Natural killer cell (primary cell): ENCODE data around the gene LUC7L3. TPM values are rescaled to one million over a fixed set of nuclear protein-coding genes. Genes with fewer than 3 reads are reported as not detected.

ENCODE experiments used
- ATAC-seq, 3 donors: fragments of 150-1000 bp in 2 of 3; fragments of 200-7000 bp in 1 of 3; cut with Tn5 transposase; 1 replicate in 1 of 3; 2 replicates in 2 of 3; pipeline ENCODE4 v1.10.0; 2021; ENCODE audit warnings: mild to moderate bottlenecking in 2 of 3, moderate library complexity in 2 of 3
- DNase-seq, 2 donors: peaks; one replicate each; pipeline versions ENCODE4 v3.0.0 to v3.0.0-alpha.2; 2013 to 2021; ENCODE audit warnings: mixed read lengths in 1 of 2
- H3K27ac ChIP-seq: one replicate; pipeline ENCODE4 v1.5.1; 2013; ENCODE audit warnings: mild to moderate bottlenecking, low read length
- H3K27me3 ChIP-seq: one replicate; pipeline ENCODE4 v1.6.1; 2013; ENCODE audit warnings: low read length; ENCODE audit not compliant: control insufficient read depth, insufficient read depth
- H3K36me3 ChIP-seq: one replicate; pipeline ENCODE4 v1.6.1; 2013; ENCODE audit warnings: low read length; ENCODE audit not compliant: control insufficient read depth, insufficient read depth
- H3K4me1 ChIP-seq: one replicate; pipeline ENCODE4 v1.6.1; 2013; ENCODE audit warnings: low read length; ENCODE audit not compliant: control insufficient read depth, insufficient read depth
- H3K4me3 ChIP-seq: one replicate; pipeline ENCODE4 v1.5.1; 2013; ENCODE audit warnings: low read length
- H3K9me3 ChIP-seq: one replicate; pipeline ENCODE4 v1.6.1; 2013; ENCODE audit warnings: low read length; ENCODE audit not compliant: control insufficient read depth, insufficient read depth
- H3K27ac Mint-ChIP-seq, 2 donors: one replicate each; pipeline ENCODE4 v1.8.0; 2022; ENCODE audit warnings: mild to moderate bottlenecking in 2 of 2, mixed read lengths in 2 of 2, moderate library complexity in 1 of 2
- H3K27me3 Mint-ChIP-seq, 2 donors: one replicate each; pipeline ENCODE4 v1.8.0; 2022; ENCODE audit warnings: low read depth in 2 of 2, mixed read lengths in 2 of 2
- H3K36me3 Mint-ChIP-seq: one replicate; pipeline ENCODE4 v1.8.0; 2022; ENCODE audit warnings: mixed read lengths
- H3K4me1 Mint-ChIP-seq, 2 donors: one replicate each; pipeline ENCODE4 v1.8.0; 2022; ENCODE audit warnings: mixed read lengths in 2 of 2
- H3K4me3 Mint-ChIP-seq: one replicate; pipeline ENCODE4 v1.8.0; 2022; ENCODE audit warnings: mild to moderate bottlenecking, moderate library complexity, mixed read lengths
- H3K9me3 Mint-ChIP-seq, 2 donors: one replicate each; pipeline ENCODE4 v1.8.0; 2022; ENCODE audit warnings: mixed read lengths in 2 of 2
- CTCF ChIP-seq: fragments of 200-600 bp; IDR thresholded peaks from one replicate; pipeline ENCODE4 v1.8.0; 2022; ENCODE audit warnings: antibody characterized with exemption
- WGBS: methylation state at CpG from one replicate; pipeline ENCODE4 v1.1.7; 2013; ENCODE audit warnings: missing lambda C conversion rate; ENCODE audit not compliant: insufficient coverage; 5-methylcytosine and 5-hydroxymethylcytosine counted together
- intact Hi-C: fragments of 100-400 bp; cut with micrococcal nuclease; formaldehyde crosslinking; loops from one replicate; pipeline ENCODE4 v1.14.2; 2022
- total RNA-seq, 4 donors: library from RNA; stranded (reverse); fragments of 120-200 nt in 1 of 4; gene quantifications; one replicate each; pipeline versions ENCODE4 v1.2.3 to v1.2.4, GENCODE V29; 2013 to 2022

The LUC7L3 gene
- total RNA-seq, 3 donors from 2014 or later (not counting 1 experiment from before 2014, with no cell fraction given), result 152 to 213 (median 196) TPM

- H3K27ac Mint-ChIP-seq, result no peak overlapping the region
- intact Hi-C loops, result loop anchor here (10.0 kb wide), 1 partner anchor 145 kb away; the partner anchor contains the start of gene SPATA20
Observed at GRCh38 chr17:50689956-50690886, 29.2 kb upstream of the LUC7L3 start.

GRCh38 chr17:50690887-50691549 lies 28.4 kb upstream of the LUC7L3 start:
- Mint-ChIP-seq H3K27me3 (no peaks in the 10 kb centered on the region), H3K9me3 (no peaks in the 10 kb centered on the region), H3K4me1 (peaks cover 0 to 4% of the 10 kb centered on the region in 2 donors), H3K27ac (no peak overlapping the region), H3K36me3 (peaks cover 7% of the 10 kb centered on the region), H3K4me3 (no peak overlapping the region)
- intact Hi-C loops, result no loop called here
- Histone ChIP-seq H3K27ac (no peak overlapping the region), H3K27me3 (no peaks in the 10 kb centered on the region), H3K9me3 (no peaks in the 10 kb centered on the region), H3K36me3 (peaks cover 25% of the 10 kb centered on the region), H3K4me1 (no peaks in the 10 kb centered on the region), H3K4me3 (no peak overlapping the region)
- DNase-seq (no peak), ATAC-seq (no peak)
- WGBS, result 89% methylated on average over 9 of the region's 9 CpGs
- no peak for TF ChIP-seq CTCF

More at GRCh38 chr17:50689956-50690886, 29.2 kb upstream of the LUC7L3 start:
- no peaks in the 10 kb centered on the region for H3K27me3 Mint-ChIP-seq
- H3K9me3 Mint-ChIP-seq, result no peaks in the 10 kb centered on the region
- Histone ChIP-seq H3K27me3 (no peaks in the 10 kb centered on the region), H3K9me3 (no peaks in the 10 kb centered on the region), H3K4me3 (no peak overlapping the region), H3K27ac (no peak overlapping the region), H3K36me3 (peaks cover 17% of the 10 kb centered on the region), H3K4me1 (no peaks in the 10 kb centered on the region)
- no peaks in the 10 kb centered on the region for H3K4me1 Mint-ChIP-seq
- ATAC-seq (no peak), DNase-seq (no peak)
- no peaks in the 10 kb centered on the region for H3K36me3 Mint-ChIP-seq
- no peak for TF ChIP-seq CTCF
- no peak overlapping the region for H3K4me3 Mint-ChIP-seq
- 93% methylated on average over 19 of the region's 19 CpGs for WGBS

- no peaks in the 10 kb centered on the region for H3K9me3 Mint-ChIP-seq
- Histone ChIP-seq H3K4me1 (no peaks in the 10 kb centered on the region), H3K36me3 (peaks cover 33% of the 10 kb centered on the region), H3K27me3 (no peaks in the 10 kb centered on the region), H3K27ac (no peak overlapping the region), H3K4me3 (no peak overlapping the region), H3K9me3 (no peaks in the 10 kb centered on the region)
- no peak for ATAC-seq
- no peak for TF ChIP-seq CTCF
- peak overlapping the region; percentile 24 to 29 for H3K27ac Mint-ChIP-seq
- peaks cover 14% of the 10 kb centered on the region for H3K36me3 Mint-ChIP-seq
- peaks cover 0 to 4% of the 10 kb centered on the region in 2 donors for H3K4me1 Mint-ChIP-seq
- H3K4me3 Mint-ChIP-seq, result no peak overlapping the region
- WGBS, result 92% methylated on average over 5 of the region's 6 CpGs
- DNase-seq, result no peak
- intact Hi-C loops, result no loop called here
- no peaks in the 10 kb centered on the region for H3K27me3 Mint-ChIP-seq
Observed at GRCh38 chr17:50691550-50692447, 27.6 kb upstream of the LUC7L3 start.
